ENCODE measurements around the gene NUBP1.
"Not testable (repeated sequence)": the region's sequence is repeated elsewhere in the genome, so short reads cannot be mapped to it uniquely, and the experiment has no call there.

Gene NUBP1

DNA sequence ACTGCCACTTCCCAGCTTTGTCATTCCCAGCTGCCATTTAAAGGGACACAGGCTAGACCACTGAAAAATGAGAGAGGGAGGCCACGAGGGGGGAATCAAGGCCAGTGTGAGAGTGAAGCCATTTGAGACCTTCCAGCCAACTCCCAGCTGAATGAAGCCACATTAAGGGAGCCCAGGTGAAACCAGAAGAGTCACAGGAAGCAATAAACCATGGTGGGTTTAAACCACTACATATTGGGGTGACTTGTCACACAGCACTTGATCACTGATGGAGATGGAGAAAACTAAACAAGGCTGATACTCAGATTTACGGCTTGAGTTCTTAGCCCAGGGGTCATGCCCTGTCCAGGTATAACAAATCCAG is 2.8 kb upstream of the NUBP1 start:
- Histone ChIP-seq H3K27me3 (ENCODE audit: insufficient read depth, poor library complexity, severe bottlenecking) (no peaks in the 10 kb centered on the region), H3K36me3 (ENCODE audit: low read depth) (no peaks in the 10 kb centered on the region), H3K4me3 (ENCODE audit: severe bottlenecking) (no peak overlapping the region), H3K4me1 (ENCODE audit: insufficient read depth, poor library complexity, severe bottlenecking) (peaks cover 7% of the 10 kb centered on the region), H3K27ac (ENCODE audit: poor library complexity, severe bottlenecking) (no peak overlapping the region), H3K9me3 (ENCODE audit: severe bottlenecking) (no peaks in the 10 kb centered on the region)
- TF ChIP-seq, protein P1, sequence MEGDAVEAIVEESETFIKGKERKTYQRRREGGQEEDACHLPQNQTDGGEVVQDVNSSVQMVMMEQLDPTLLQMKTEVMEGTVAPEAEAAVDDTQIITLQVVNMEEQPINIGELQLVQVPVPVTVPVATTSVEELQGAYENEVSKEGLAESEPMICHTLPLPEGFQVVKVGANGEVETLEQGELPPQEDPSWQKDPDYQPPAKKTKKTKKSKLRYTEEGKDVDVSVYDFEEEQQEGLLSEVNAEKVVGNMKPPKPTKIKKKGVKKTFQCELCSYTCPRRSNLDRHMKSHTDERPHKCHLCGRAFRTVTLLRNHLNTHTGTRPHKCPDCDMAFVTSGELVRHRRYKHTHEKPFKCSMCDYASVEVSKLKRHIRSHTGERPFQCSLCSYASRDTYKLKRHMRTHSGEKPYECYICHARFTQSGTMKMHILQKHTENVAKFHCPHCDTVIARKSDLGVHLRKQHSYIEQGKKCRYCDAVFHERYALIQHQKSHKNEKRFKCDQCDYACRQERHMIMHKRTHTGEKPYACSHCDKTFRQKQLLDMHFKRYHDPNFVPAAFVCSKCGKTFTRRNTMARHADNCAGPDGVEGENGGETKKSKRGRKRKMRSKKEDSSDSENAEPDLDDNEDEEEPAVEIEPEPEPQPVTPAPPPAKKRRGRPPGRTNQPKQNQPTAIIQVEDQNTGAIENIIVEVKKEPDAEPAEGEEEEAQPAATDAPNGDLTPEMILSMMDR (IDR thresholded peaks at IDR 0.05; ENCODE audit: poor library complexity, severe bottlenecking): no peak
- DNase-seq (ENCODE audit: low spot score) (no peak), ATAC-seq (ENCODE audit: low read depth) (no peak)

DNA sequence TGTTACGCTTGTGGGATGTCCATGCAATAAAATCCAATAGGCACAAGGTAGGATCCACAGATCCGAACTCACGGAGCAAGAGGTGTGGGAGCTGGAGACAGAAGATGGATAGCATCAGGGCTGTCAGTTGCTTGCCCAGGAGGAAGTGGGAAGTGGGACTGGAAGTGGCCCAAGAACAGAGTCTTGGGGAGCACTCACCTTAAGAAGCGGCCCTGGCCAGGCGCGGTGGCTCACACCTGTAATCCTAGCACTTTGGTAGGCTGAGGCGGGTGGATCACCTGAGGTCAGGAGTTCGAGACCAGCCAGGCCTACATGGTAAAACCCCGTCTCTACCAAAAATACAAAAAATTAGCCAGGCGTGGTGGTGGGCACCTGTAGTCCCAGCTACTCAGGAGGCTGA is 2.4 kb upstream of the NUBP1 start:
- H3K27ac ChIP-seq (ENCODE audit: poor library complexity, severe bottlenecking); H3K9me3 ChIP-seq (ENCODE audit: severe bottlenecking); H3K4me3 ChIP-seq (ENCODE audit: severe bottlenecking); H3K27me3 ChIP-seq (ENCODE audit: insufficient read depth, poor library complexity, severe bottlenecking); ATAC-seq (ENCODE audit: low read depth); DNase-seq (ENCODE audit: low spot score); H3K36me3 ChIP-seq (ENCODE audit: low read depth); H3K4me1 ChIP-seq (ENCODE audit: insufficient read depth, poor library complexity, severe bottlenecking): not testable (repeated sequence)

DNA sequence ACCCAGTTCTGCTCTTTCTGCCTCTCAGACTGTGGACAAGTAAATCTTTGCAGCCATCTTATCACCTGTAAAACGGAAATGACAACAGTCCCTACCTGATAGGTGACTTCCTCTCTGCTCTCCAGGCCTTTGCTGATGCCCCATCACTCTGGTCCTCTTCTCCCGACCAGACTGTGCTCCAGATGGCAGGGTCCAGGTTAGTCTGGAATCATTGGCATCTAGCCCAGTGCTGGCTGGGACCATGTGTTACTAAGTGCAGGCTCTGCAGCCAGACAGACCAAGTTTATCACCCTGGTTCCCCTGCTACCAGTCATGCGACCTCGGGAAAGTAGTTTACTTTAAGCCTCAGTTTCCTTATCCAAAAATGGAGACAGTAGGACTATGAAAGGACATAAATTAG is 1.8 kb upstream of the NUBP1 start:
- Histone ChIP-seq H3K4me3 (ENCODE audit: severe bottlenecking) (no peak overlapping the region), H3K9me3 (ENCODE audit: severe bottlenecking) (no peaks in the 10 kb centered on the region), H3K27ac (ENCODE audit: poor library complexity, severe bottlenecking) (no peak overlapping the region), H3K4me1 (ENCODE audit: insufficient read depth, poor library complexity, severe bottlenecking) (peaks cover 7% of the 10 kb centered on the region), H3K27me3 (ENCODE audit: insufficient read depth, poor library complexity, severe bottlenecking) (no peaks in the 10 kb centered on the region), H3K36me3 (ENCODE audit: low read depth) (no peaks in the 10 kb centered on the region)
- TF ChIP-seq, protein P1 (IDR thresholded peaks at IDR 0.05; ENCODE audit: poor library complexity, severe bottlenecking): no peak
- ATAC-seq (ENCODE audit: low read depth) (no peak), DNase-seq (ENCODE audit: low spot score) (no peak)

DNA sequence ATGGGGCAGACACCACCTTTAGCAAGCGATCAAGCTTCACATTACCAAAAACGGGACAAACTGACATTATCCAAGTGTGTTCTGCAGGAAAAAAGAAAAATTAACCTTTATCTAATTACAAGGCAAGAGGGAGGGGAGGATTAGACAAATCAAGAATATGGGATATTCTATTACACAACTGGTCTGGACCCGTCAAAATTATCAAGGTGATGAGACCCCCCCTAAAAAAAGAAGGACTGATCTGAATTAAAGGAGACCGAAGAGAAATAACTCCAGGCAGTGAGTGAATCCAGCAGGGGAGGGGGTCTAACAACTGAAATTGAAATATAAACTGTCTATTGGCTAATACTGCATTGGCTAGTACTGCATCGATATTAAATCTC is 424 bp upstream of the NUBP1 start:
- Histone ChIP-seq H3K36me3 (ENCODE audit: low read depth) (peaks cover 2% of the 10 kb centered on the region; the same call in 1 of the 2 replicates), H3K4me1 (ENCODE audit: insufficient read depth, poor library complexity, severe bottlenecking) (peaks cover 5% of the 10 kb centered on the region), H3K27me3 (ENCODE audit: insufficient read depth, poor library complexity, severe bottlenecking) (no peaks in the 10 kb centered on the region), H3K9me3 (ENCODE audit: severe bottlenecking) (no peaks in the 10 kb centered on the region), H3K4me3 (ENCODE audit: severe bottlenecking) (peak overlapping the region; percentile 62), H3K27ac (ENCODE audit: poor library complexity, severe bottlenecking) (peak overlapping the region; percentile 68)
- ATAC-seq (ENCODE audit: low read depth): no peak
- TF ChIP-seq, protein P1 (IDR thresholded peaks at IDR 0.05; ENCODE audit: poor library complexity, severe bottlenecking): no peak
- DNase-seq (ENCODE audit: low spot score): no peak

DNA sequence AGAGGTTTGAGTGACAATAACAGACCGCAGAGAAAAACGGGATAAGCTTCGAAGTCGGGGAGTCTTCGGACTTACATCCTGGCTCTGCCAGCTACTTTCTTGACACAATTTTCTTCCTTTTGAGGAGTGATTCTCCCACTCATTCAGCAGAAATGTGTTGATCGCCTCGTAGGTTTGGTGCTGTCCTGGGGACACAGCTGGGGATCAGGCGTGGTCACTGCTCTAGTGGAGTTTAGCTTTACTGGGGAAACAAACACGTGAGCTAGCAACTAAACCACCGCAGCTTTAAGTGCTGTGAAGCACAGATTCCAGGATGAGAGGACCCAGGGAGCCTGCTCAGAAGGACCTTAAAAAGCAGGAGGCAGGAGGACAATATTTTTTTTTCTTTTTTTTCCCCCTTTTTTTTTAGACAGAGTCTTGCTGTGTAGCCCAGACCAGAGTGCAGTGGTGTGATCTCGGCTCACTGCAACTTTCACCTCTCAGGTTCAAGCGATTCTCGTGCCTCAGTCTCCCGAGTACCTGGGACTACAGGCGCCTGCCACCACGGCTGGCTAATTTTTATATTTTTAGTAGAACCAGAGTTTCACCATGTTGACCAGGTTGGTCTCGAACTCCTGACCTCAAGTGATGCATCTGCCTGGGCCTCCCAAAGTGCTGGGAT is 858 bp downstream of the NUBP1 start:
- Histone ChIP-seq H3K27me3 (ENCODE audit: insufficient read depth, poor library complexity, severe bottlenecking) (no peaks in the 10 kb centered on the region), H3K36me3 (ENCODE audit: low read depth) (peaks cover 7% of the 10 kb centered on the region; the same call in 1 of the 2 replicates), H3K9me3 (ENCODE audit: severe bottlenecking) (no peaks in the 10 kb centered on the region), H3K27ac (ENCODE audit: poor library complexity, severe bottlenecking) (peak overlapping the region; percentile 68), H3K4me3 (ENCODE audit: severe bottlenecking) (peak overlapping the region; percentile 62), H3K4me1 (ENCODE audit: insufficient read depth, poor library complexity, severe bottlenecking) (no peaks in the 10 kb centered on the region)
- DNase-seq (ENCODE audit: low spot score) (no peak), ATAC-seq (ENCODE audit: low read depth) (no peak; the same call in 2 of the 3 replicates)
- TF ChIP-seq, protein P1 (IDR thresholded peaks at IDR 0.05; ENCODE audit: poor library complexity, severe bottlenecking): no peak
